ENCODE data around the gene AURKAIP1. TPM values are rescaled to one million over a fixed set of nuclear protein-coding genes. Genes with fewer than 3 reads are reported as not detected.

The AURKAIP1 gene
- total and polyA plus RNA-seq, 4 donors, result 43.5 to 208 (median 168) TPM

- Histone ChIP-seq H3K9ac (ENCODE audit: insufficient read depth in 1 of 2, low read length in 2 of 2) (no peak overlapping the region), H3K27ac (ENCODE audit: low read depth in 1 of 2, low read length in 1 of 2) (no peak overlapping the region), H3K36me3 (ENCODE audit: control insufficient read depth in 4 of 4, insufficient read depth in 4 of 4, low read length in 4 of 4) (peaks cover 0 to 39% (median 10%) of the 10 kb centered on the region in 4 donors), H3K4me1 (ENCODE audit: control insufficient read depth in 5 of 5, insufficient read depth in 5 of 5, low read length in 5 of 5) (peaks cover 0 to 27% (median 7%) of the 10 kb centered on the region in 5 donors), H3K4me3 (no peak overlapping the region), H3K9me3 (ENCODE audit: control insufficient read depth in 4 of 4, insufficient read depth in 3 of 4, low read length in 3 of 4) (no peaks in the 10 kb centered on the region), H3K27me3 (ENCODE audit: control insufficient read depth in 3 of 3, insufficient read depth in 3 of 3, low read length in 2 of 3) (no peaks in the 10 kb centered on the region)
- no peak for DNase-seq
- ATAC-seq (ENCODE audit: insufficient read depth, low FRiP score), result no peak
- no peak for TF ChIP-seq CTCF (IDR thresholded peaks at IDR 0.05; ENCODE audit: control extremely low read depth, extremely low read depth)
- 88 to 89% methylated on average over 18 of the region's 18 CpGs for WGBS, 2 donors
Observed at GRCh38 chr1:1342584-1343115, 32.4 kb downstream of the AURKAIP1 start.

GRCh38 chr1:1342061-1342562 lies 32.9 kb downstream of the AURKAIP1 start:
- H3K27ac ChIP-seq (ENCODE audit: low read depth in 1 of 2, low read length in 1 of 2), result no peak overlapping the region
- TF ChIP-seq CTCF (IDR thresholded peaks at IDR 0.05; ENCODE audit: control extremely low read depth, extremely low read depth), result no peak
- peaks cover 0 to 22% (median 2%) of the 10 kb centered on the region in 5 donors for H3K4me1 ChIP-seq (ENCODE audit: control insufficient read depth in 5 of 5, insufficient read depth in 5 of 5, low read length in 5 of 5)
- no peak overlapping the region for H3K4me3 ChIP-seq
- no peak for DNase-seq
- H3K36me3 ChIP-seq (ENCODE audit: control insufficient read depth in 4 of 4, insufficient read depth in 4 of 4, low read length in 4 of 4), result peaks cover 0 to 43% (median 10%) of the 10 kb centered on the region in 4 donors
- H3K9ac ChIP-seq (ENCODE audit: insufficient read depth in 1 of 2, low read length in 2 of 2), result no peak overlapping the region
- no peaks in the 10 kb centered on the region for H3K9me3 ChIP-seq (ENCODE audit: control insufficient read depth in 4 of 4, insufficient read depth in 3 of 4, low read length in 3 of 4)
- ATAC-seq (ENCODE audit: insufficient read depth, low FRiP score), result no peak
- 96 to 98% methylated on average over 25 to 28 of the region's 28 CpGs for WGBS, 2 donors
- H3K27me3 ChIP-seq (ENCODE audit: control insufficient read depth in 3 of 3, insufficient read depth in 3 of 3, low read length in 2 of 3), result no peaks in the 10 kb centered on the region

- ATAC-seq (ENCODE audit: insufficient read depth, low FRiP score) (no peak), DNase-seq (no peak)
- H3K27me3 ChIP-seq (ENCODE audit: control insufficient read depth in 3 of 3, insufficient read depth in 3 of 3, low read length in 2 of 3), result no peaks in the 10 kb centered on the region
- H3K9ac ChIP-seq (ENCODE audit: insufficient read depth in 1 of 2, low read length in 2 of 2), result no peak overlapping the region
- no peaks in the 10 kb centered on the region for H3K9me3 ChIP-seq (ENCODE audit: control insufficient read depth in 4 of 4, insufficient read depth in 3 of 4, low read length in 3 of 4)
- no peak for TF ChIP-seq CTCF (IDR thresholded peaks at IDR 0.05; ENCODE audit: control extremely low read depth, extremely low read depth)
- H3K27ac ChIP-seq (ENCODE audit: low read depth in 1 of 2, low read length in 1 of 2), result no peak overlapping the region
- peaks cover 0 to 19% (median 0%) of the 10 kb centered on the region in 5 donors for H3K4me1 ChIP-seq (ENCODE audit: control insufficient read depth in 5 of 5, insufficient read depth in 5 of 5, low read length in 5 of 5)
- H3K4me3 ChIP-seq, result no peak overlapping the region
- 94 to 97% methylated on average over 17 of the region's 17 CpGs for WGBS, 2 donors
- peaks cover 0 to 46% (median 11%) of the 10 kb centered on the region in 4 donors for H3K36me3 ChIP-seq (ENCODE audit: control insufficient read depth in 4 of 4, insufficient read depth in 4 of 4, low read length in 4 of 4)
Observed at GRCh38 chr1:1341549-1342021, 33.4 kb downstream of the AURKAIP1 start.
